Measurements from ENCODE around the gene SPDYA. TPM values are rescaled to one million over a fixed set of nuclear protein-coding genes. Genes with fewer than 3 reads are reported as not detected.
A peak's percentile ranks its signal among the peaks of the same experiment; 100 is the strongest.

Gene SPDYA
- total and polyA plus RNA-seq, 2 of the 13 experiments (the other 11 are each of a cell fraction or from before 2014, with no cell fraction given) = 0.32 to 0.75 TPM

- Histone ChIP-seq H3K9me3 (ENCODE audit: low read length) (no peaks in the 10 kb centered on the region), H3K4me1 (ENCODE audit: insufficient read depth, low read length) (peaks cover 52% of the 10 kb centered on the region), H3K9ac (ENCODE audit: insufficient read depth, low read depth, low read length) (peak overlapping the region; percentile 84), H3K79me2 (ENCODE audit: insufficient read depth, low read length) (peaks cover 37% of the 10 kb centered on the region), H3K4me3 (replicated peaks in 1 of 3; ENCODE audit: insufficient read depth in 1 of 3, low read depth in 2 of 3, low read length in 3 of 3) (peak overlapping the region; percentile 88 to 98 (median 92)), H2AFZ (ENCODE audit: low read length) (peak overlapping the region; percentile 73), H4K20me1 (ENCODE audit: insufficient read depth, low read length) (no peaks in the 10 kb centered on the region), H3K27ac (ENCODE audit: extremely low read length, insufficient read depth, low read length) (peak overlapping the region; percentile 73), H3K36me3 (replicated peaks in 1 of 2; ENCODE audit: control insufficient read depth in 1 of 2, insufficient read depth in 2 of 2, low read length in 2 of 2) (peaks cover 2 to 10% of the 10 kb centered on the region in 2 experiments; a peak in 3 of 5 replicates), H3K4me2 (ENCODE audit: low read depth, low read length) (peak overlapping the region; percentile 82), H3K27me3 (ENCODE audit: control insufficient read depth in 1 of 2, insufficient read depth in 2 of 2, low read length in 2 of 2) (no peaks in the 10 kb centered on the region; a peak in 1 of 5 replicates)
- peak; percentile 54 for FAIRE-seq
- peak; percentile 47 for ATAC-seq
- no peak for DNase-seq (ENCODE audit: low spot score)
- in situ Hi-C loops (cut with HindIII; ENCODE audit: extremely low pct_ligation_motif_present, low pct_unique_long_range_greater_than_20kb) = no loop called here
- TSS peak; percentile 67 for BruUV-seq (replicated peaks)
- intact Hi-C loops (cut with micrococcal nuclease; ENCODE audit: unreplicated experiment) = loop anchor here (1.0 kb wide), 2 partner anchors 25 to 29 kb away; partner anchors contain the start of gene WDR43
- CTCF ChIA-PET (ENCODE audit: low intra/inter-chr PET ratio, low total read pairs) = no interaction called here
- WGBS (ENCODE audit: low lambda C conversion rate) = 1% methylated on average over 29 of the region's 29 CpGs
- POLR2A ChIA-PET = interaction anchor here (0.8 to 2.8 kb wide), 12 partner anchors 8 to 118 kb away, joined by 3 to 52 read pairs (median 4); partner anchors contain the start of genes PPP1CB and WDR43
- TF ChIP-seq FOXP1 (IDR thresholded peaks at IDR 0.05) = no peak
- TF ChIP-seq FOXP1 (CRISPR knock-in tag; IDR thresholded peaks at IDR 0.05) = no peak
- TF ChIP-seq GATA4 (IDR thresholded peaks at IDR 0.05; ENCODE audit: borderline replicate concordance, low read depth) = no peak
- TF ChIP-seq FUBP1 (CRISPR knock-in tag; IDR thresholded peaks at IDR 0.05; ENCODE audit: borderline replicate concordance) = no peak
- no peak for TF ChIP-seq ZXDC (CRISPR knock-in tag; IDR thresholded peaks at IDR 0.05)
- TF ChIP-seq SSRP1 (CRISPR knock-in tag; IDR thresholded peaks at IDR 0.05) = no peak
- no peak for TF ChIP-seq ZNF317 (CRISPR knock-in tag; IDR thresholded peaks at IDR 0.05)
- 0 out of 2 replicates have a peak, but pooled peaks have one; percentile 12 for TF ChIP-seq PREB (CRISPR knock-in tag; IDR thresholded peaks at IDR 0.05)
- TF ChIP-seq MXD4 (CRISPR knock-in tag; IDR thresholded peaks at IDR 0.05) = no peak
- no peak for TF ChIP-seq ZNF777 (CRISPR knock-in tag; IDR thresholded peaks at IDR 0.05)
- TF ChIP-seq MAFF (IDR thresholded peaks at IDR 0.05; ENCODE audit: low read depth, low read length) = no peak
- no peak for TF ChIP-seq NR2F6 (IDR thresholded peaks at IDR 0.05)
- TF ChIP-seq NR2F6 (CRISPR knock-in tag; IDR thresholded peaks at IDR 0.05) = no peak
- no peak for TF ChIP-seq ZNF101 (CRISPR knock-in tag; IDR thresholded peaks at IDR 0.05; ENCODE audit: borderline replicate concordance, low read depth)
- TF ChIP-seq GTF3A (CRISPR knock-in tag; conservative IDR thresholded peaks at IDR 0.05) = peak; percentile 95
- TF ChIP-seq ZNF207 (IDR thresholded peaks at IDR 0.05; ENCODE audit: borderline replicate concordance) = no peak
- no peak for TF ChIP-seq POLR2A (IDR thresholded peaks at IDR 0.05; ENCODE audit: insufficient read depth in 1 of 2, low read depth in 2 of 2, low read length in 2 of 2)
Observed at GRCh38 chr2:28869494-28870145, 59.0 kb downstream of the SPDYA start.

Data from HepG2 (cell line).